Neural progenitor cell (in vitro differentiated cells): Measurements from ENCODE around the gene SOCS6. TPM values are rescaled to one million over a fixed set of nuclear protein-coding genes. Genes with fewer than 3 reads are reported as not detected.

Source experiments
- DNase-seq: peaks from one replicate; pipeline ENCODE4 v3.0.0-alpha.2; 2016; ENCODE audit warnings: low spot score
- H2AFZ ChIP-seq: fragments of 200-600 bp; sonication (generic); replicated peaks from 2 replicates; pipeline ENCODE4 v1.6.1; 2016; ENCODE audit warnings: antibody characterized with exemption
- H3F3A ChIP-seq: fragments of 200-600 bp; sonication (generic); 2 replicates; pipeline ENCODE4 v1.6.1; 2016; ENCODE audit warnings: antibody characterized with exemption, low read depth
- H3K27ac ChIP-seq: fragments of 200-600 bp; sonication (generic); 2 replicates; pipeline ENCODE4 v1.5.1; 2016; ENCODE audit warnings: mild to moderate bottlenecking
- H3K27me3 ChIP-seq: fragments of 200-600 bp; sonication (generic); 2 replicates; pipeline ENCODE4 v1.6.1; 2016; ENCODE audit warnings: mild to moderate bottlenecking, moderate library complexity
- H3K36me3 ChIP-seq: fragments of 200-600 bp; sonication (generic); 2 replicates; pipeline ENCODE4 v1.5.1; 2016
- H3K4me1 ChIP-seq: fragments of 200-600 bp; sonication (generic); 2 replicates; pipeline ENCODE4 v1.6.1; 2016; ENCODE audit warnings: mixed run types
- H3K4me2 ChIP-seq: fragments of 200-600 bp; sonication (generic); 2 replicates; pipeline ENCODE4 v1.6.1; 2016
- H3K4me3 ChIP-seq: fragments of 200-600 bp; sonication (generic); 2 replicates; pipeline ENCODE4 v1.5.1; 2016
- H3K79me2 ChIP-seq: fragments of 200-600 bp; sonication (generic); 2 replicates; pipeline ENCODE4 v1.6.1; 2016; ENCODE audit warnings: low read depth
- H3K9ac ChIP-seq: fragments of 200-600 bp; sonication (generic); 2 replicates; pipeline ENCODE4 v1.6.1; 2016
- H3K9me3 ChIP-seq: fragments of 200-600 bp; sonication (generic); 2 replicates; pipeline ENCODE4 v1.5.1; 2016; ENCODE audit warnings: low read depth
- H4K20me1 ChIP-seq: fragments of 200-600 bp; sonication (generic); 2 replicates; pipeline ENCODE4 v1.6.1; 2016; ENCODE audit warnings: low read depth
- H3K27ac Mint-ChIP-seq: 3 replicates; pipeline ENCODE4 v1.8.0; 2021; ENCODE audit warnings: mixed read lengths
- H3K27me3 Mint-ChIP-seq: 2 replicates; pipeline ENCODE4 v1.8.0; 2022; ENCODE audit warnings: low read depth, mild to moderate bottlenecking, inconsistent platforms, moderate library complexity, mixed read lengths; ENCODE audit not compliant: insufficient read depth
- H3K36me3 Mint-ChIP-seq: 3 replicates; pipeline ENCODE4 v1.8.0; 2021; ENCODE audit warnings: mixed read lengths
- H3K4me1 Mint-ChIP-seq: 3 replicates; pipeline ENCODE4 v1.8.0; 2021; ENCODE audit warnings: mixed read lengths
- H3K4me3 Mint-ChIP-seq: 3 replicates; pipeline ENCODE4 v1.8.0; 2021; ENCODE audit warnings: mild to moderate bottlenecking, moderate library complexity, mixed read lengths
- H3K9me3 Mint-ChIP-seq: 3 replicates; pipeline ENCODE4 v1.8.0; 2020; ENCODE audit warnings: mixed read lengths
- EZH2 ChIP-seq: fragments of 200-600 bp; sonication (generic); IDR thresholded peaks from 2 replicates; pipeline ENCODE4 v1.6.1; 2017; ENCODE audit warnings: antibody characterized with exemption, mild to moderate bottlenecking, moderate library complexity
- EZH2phosphoT487 ChIP-seq: fragments of 200-600 bp; sonication (generic); IDR thresholded peaks from 2 replicates; pipeline ENCODE4 v1.6.1; 2017; ENCODE audit warnings: antibody characterized with exemption
- total RNA-seq: library from RNA; depleted of rRNA; stranded (reverse); fragments of >200 nt; gene quantifications from 2 replicates; pipeline ENCODE4 v1.2.3, GENCODE V29; 2015; ENCODE audit warnings: low replicate concordance
- TF ChIP-seq, protein P1 (sequence below): fragments of 200-600 bp; sonication (generic); IDR thresholded peaks from 2 replicates; pipeline ENCODE4 v1.5.1; 2017; ENCODE audit warnings: antibody characterized with exemption, mild to moderate bottlenecking

The SOCS6 gene
- total RNA-seq, 1 donor from 2014 or later: 45.1 TPM

- DNase-seq: no peak
- H4K20me1 ChIP-seq: peaks cover 18% of the 10 kb centered on the region
- Mint-ChIP-seq H3K36me3 (peaks cover 57% of the 10 kb centered on the region), H3K4me3 (no peak overlapping the region), H3K27ac (no peak overlapping the region), H3K4me1 (no peaks in the 10 kb centered on the region), H3K9me3 (peaks cover 18% of the 10 kb centered on the region), H3K27me3 (no peaks in the 10 kb centered on the region)
- H3K9me3 ChIP-seq: no peaks in the 10 kb centered on the region
- no peaks in the 10 kb centered on the region for H3K27me3 ChIP-seq
- no peak overlapping the region for H3K4me2 ChIP-seq
- no peak overlapping the region for H3K9ac ChIP-seq
- peaks cover 4% of the 10 kb centered on the region for H3F3A ChIP-seq
- H3K27ac ChIP-seq: no peak overlapping the region
- TF ChIP-seq EZH2 (no peak), EZH2phosphoT487 (no peak)
- TF ChIP-seq, protein P1, sequence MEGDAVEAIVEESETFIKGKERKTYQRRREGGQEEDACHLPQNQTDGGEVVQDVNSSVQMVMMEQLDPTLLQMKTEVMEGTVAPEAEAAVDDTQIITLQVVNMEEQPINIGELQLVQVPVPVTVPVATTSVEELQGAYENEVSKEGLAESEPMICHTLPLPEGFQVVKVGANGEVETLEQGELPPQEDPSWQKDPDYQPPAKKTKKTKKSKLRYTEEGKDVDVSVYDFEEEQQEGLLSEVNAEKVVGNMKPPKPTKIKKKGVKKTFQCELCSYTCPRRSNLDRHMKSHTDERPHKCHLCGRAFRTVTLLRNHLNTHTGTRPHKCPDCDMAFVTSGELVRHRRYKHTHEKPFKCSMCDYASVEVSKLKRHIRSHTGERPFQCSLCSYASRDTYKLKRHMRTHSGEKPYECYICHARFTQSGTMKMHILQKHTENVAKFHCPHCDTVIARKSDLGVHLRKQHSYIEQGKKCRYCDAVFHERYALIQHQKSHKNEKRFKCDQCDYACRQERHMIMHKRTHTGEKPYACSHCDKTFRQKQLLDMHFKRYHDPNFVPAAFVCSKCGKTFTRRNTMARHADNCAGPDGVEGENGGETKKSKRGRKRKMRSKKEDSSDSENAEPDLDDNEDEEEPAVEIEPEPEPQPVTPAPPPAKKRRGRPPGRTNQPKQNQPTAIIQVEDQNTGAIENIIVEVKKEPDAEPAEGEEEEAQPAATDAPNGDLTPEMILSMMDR: no peak
- H2AFZ ChIP-seq: no peak overlapping the region
- peaks cover 70% of the 10 kb centered on the region for H3K79me2 ChIP-seq
- H3K4me3 ChIP-seq: no peak overlapping the region
- H3K36me3 ChIP-seq: no peaks in the 10 kb centered on the region
- H3K4me1 ChIP-seq: peaks cover 14% of the 10 kb centered on the region
Measured at GRCh38 chr18:70326255-70326654, 37.4 kb downstream of the SOCS6 start.

- peaks cover 16% of the 10 kb centered on the region for H3K9me3 Mint-ChIP-seq
- Histone ChIP-seq H3K4me1 (no peaks in the 10 kb centered on the region), H2AFZ (no peak overlapping the region), H4K20me1 (peaks cover 7% of the 10 kb centered on the region), H3F3A (peaks cover 4% of the 10 kb centered on the region), H3K27me3 (no peaks in the 10 kb centered on the region), H3K9ac (no peak overlapping the region), H3K4me2 (no peak overlapping the region), H3K27ac (no peak overlapping the region), H3K36me3 (no peaks in the 10 kb centered on the region), H3K4me3 (no peak overlapping the region), H3K9me3 (no peaks in the 10 kb centered on the region), H3K79me2 (peaks cover 51% of the 10 kb centered on the region)
- TF ChIP-seq EZH2phosphoT487: no peak
- TF ChIP-seq, protein P1: no peak
- TF ChIP-seq EZH2: no peak
- H3K27me3 Mint-ChIP-seq: no peaks in the 10 kb centered on the region
- H3K36me3 Mint-ChIP-seq: peaks cover 64% of the 10 kb centered on the region
- no peak overlapping the region for H3K27ac Mint-ChIP-seq
- no peak overlapping the region for H3K4me3 Mint-ChIP-seq
- H3K4me1 Mint-ChIP-seq: no peaks in the 10 kb centered on the region
- DNase-seq: no peak
Measured at GRCh38 chr18:70328169-70328568, 39.3 kb downstream of the SOCS6 start.

GRCh38 chr18:70329071-70329470 lies 40.2 kb downstream of the SOCS6 start:
- no peak overlapping the region for H2AFZ ChIP-seq
- H3K27ac Mint-ChIP-seq: no peak overlapping the region
- no peak overlapping the region for H3K4me2 ChIP-seq
- peaks cover 14% of the 10 kb centered on the region for H3K9me3 Mint-ChIP-seq
- no peaks in the 10 kb centered on the region for H3K4me1 Mint-ChIP-seq
- H3K36me3 ChIP-seq: no peaks in the 10 kb centered on the region
- no peak overlapping the region for H3K4me3 Mint-ChIP-seq
- no peak for TF ChIP-seq EZH2phosphoT487
- TF ChIP-seq EZH2: no peak
- TF ChIP-seq, protein P1: no peak
- peaks cover 4% of the 10 kb centered on the region for H3F3A ChIP-seq
- DNase-seq: no peak
- no peaks in the 10 kb centered on the region for H3K9me3 ChIP-seq
- no peak overlapping the region for H3K4me3 ChIP-seq
- H3K27me3 Mint-ChIP-seq: no peaks in the 10 kb centered on the region
- H3K27ac ChIP-seq: no peak overlapping the region
- H4K20me1 ChIP-seq: peaks cover 3% of the 10 kb centered on the region
- no peak overlapping the region for H3K9ac ChIP-seq
- H3K27me3 ChIP-seq: no peaks in the 10 kb centered on the region
- H3K36me3 Mint-ChIP-seq: peaks cover 56% of the 10 kb centered on the region
- H3K4me1 ChIP-seq: no peaks in the 10 kb centered on the region
- peaks cover 43% of the 10 kb centered on the region for H3K79me2 ChIP-seq
